Measurements from ENCODE around the gene WSCD1. TPM values are rescaled to one million over a fixed set of nuclear protein-coding genes. Genes with fewer than 3 reads are reported as not detected.

The WSCD1 gene
- total and polyA plus RNA-seq, 8 donors, result 2.9 to 6.7 (median 4.4) TPM

DNA sequence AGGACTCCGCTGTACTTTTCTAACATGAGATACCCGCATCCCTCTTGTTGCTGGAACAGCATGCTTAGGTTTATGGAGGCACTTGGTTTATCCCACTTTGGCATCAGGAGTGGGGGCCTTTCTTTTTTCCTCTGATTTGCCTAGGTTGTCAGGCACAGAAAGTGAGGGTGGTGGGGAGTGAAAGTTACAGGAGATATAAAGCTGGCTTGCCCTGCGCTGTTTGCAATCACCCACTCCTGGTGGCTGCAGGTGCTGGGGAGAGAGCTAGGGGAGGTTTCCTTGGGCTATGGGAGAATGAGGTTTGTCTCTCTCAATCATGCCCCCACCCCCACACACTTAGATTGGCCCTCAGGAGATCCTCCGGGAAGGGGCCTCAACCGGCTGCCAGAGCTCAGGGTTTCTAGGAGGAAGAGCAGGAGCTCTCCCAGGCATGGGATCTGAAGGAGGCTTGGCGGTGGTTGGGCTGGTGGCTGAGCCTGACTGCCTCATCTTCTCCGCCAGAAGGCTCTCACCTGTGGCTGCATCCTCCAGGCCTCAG lies 1.4 kb downstream of the WSCD1 start:
- Histone ChIP-seq H3K27me3 (peaks cover 6 to 83% of the 10 kb centered on the region in 2 donors), H3K36me3 (no peaks in the 10 kb centered on the region), H3K27ac (no peak overlapping the region), H3K9me3 (no peaks in the 10 kb centered on the region), H3K4me1 (peaks cover 0 to 7% of the 10 kb centered on the region in 2 donors), H3K4me3 (no peak overlapping the region)
- intact Hi-C loops (cut with DNase I), result no loop called here
- TF ChIP-seq CTCF (IDR thresholded peaks at IDR 0.05), result no peak
- DNase-seq (no peak), ATAC-seq (no peak)

DNA sequence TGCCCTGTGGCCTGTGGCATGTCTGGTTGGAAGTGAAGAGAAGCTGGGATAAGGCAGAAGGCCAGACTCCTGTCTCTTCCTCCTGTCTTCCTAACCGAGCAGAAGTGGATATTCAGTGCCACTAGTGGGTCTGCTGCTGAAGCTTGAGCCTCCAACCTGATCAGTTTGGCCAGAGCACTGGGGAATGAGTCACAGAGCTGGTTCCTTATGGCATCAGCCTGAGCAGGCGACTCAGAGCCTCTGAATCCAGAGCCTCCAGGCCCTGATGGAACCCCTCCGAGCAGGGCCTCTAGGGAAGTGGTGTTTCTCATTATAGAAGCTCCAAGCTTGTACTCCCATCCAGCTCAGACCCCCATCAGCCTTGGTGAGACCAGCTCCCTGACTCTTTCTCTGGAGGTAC lies 2.0 kb downstream of the WSCD1 start:
- DNase-seq (no peak), ATAC-seq (no peak)
- no peaks in the 10 kb centered on the region for H3K36me3 ChIP-seq
- peaks cover 0 to 7% of the 10 kb centered on the region in 2 donors for H3K4me1 ChIP-seq
- no peak for TF ChIP-seq CTCF (IDR thresholded peaks at IDR 0.05)
- H3K9me3 ChIP-seq, result no peaks in the 10 kb centered on the region
- H3K4me3 ChIP-seq, result no peak overlapping the region
- no peak overlapping the region for H3K27ac ChIP-seq
- H3K27me3 ChIP-seq, result peaks cover 6 to 77% of the 10 kb centered on the region in 2 donors
- intact Hi-C loops (cut with DNase I), result no loop called here

- peaks cover 0 to 7% of the 10 kb centered on the region in 2 donors for H3K4me1 ChIP-seq
- H3K4me3 ChIP-seq, result no peak overlapping the region
- no peak overlapping the region for H3K27ac ChIP-seq
- no peak for DNase-seq
- H3K27me3 ChIP-seq, result peaks cover 6 to 72% of the 10 kb centered on the region in 2 donors
- H3K36me3 ChIP-seq, result no peaks in the 10 kb centered on the region
- intact Hi-C loops (cut with DNase I), result no loop called here
- TF ChIP-seq CTCF (IDR thresholded peaks at IDR 0.05), result no peak
- H3K9me3 ChIP-seq, result no peaks in the 10 kb centered on the region
- ATAC-seq, result no peak
These were observed 2.4 kb downstream of the WSCD1 start for GRCh38 chr17:6072611-6073010.

- ATAC-seq (no peak), DNase-seq (no peak)
- Histone ChIP-seq H3K36me3 (no peaks in the 10 kb centered on the region), H3K9me3 (no peaks in the 10 kb centered on the region), H3K27ac (no peak overlapping the region), H3K4me1 (peaks cover 0 to 7% of the 10 kb centered on the region in 2 donors), H3K27me3 (peaks cover 6 to 62% of the 10 kb centered on the region in 2 donors), H3K4me3 (no peak overlapping the region)
- no peak for TF ChIP-seq CTCF (IDR thresholded peaks at IDR 0.05)
- intact Hi-C loops (cut with DNase I), result no loop called here
These were observed 3.4 kb downstream of the WSCD1 start for GRCh38 chr17:6073620-6074019.

DNA sequence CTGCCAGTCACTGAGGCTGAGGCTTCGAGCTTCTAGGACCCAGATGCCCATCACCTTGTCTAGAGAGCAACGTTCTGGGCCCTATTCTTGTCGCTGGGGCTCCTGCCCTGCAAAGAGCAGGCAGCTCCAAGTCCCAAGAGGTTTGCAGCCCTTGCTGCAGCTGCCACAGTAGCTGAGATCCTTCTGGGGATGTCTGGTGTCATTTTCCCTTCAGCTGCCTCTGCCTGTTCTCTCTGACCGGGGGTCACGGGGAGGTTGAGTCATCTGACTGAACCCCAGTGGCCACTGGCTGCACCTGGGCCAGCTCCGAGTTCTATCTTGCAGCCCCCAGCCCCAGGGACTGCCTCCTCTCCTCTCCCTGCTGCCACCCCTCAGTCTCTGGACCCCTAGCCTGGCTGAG lies 4.9 kb downstream of the WSCD1 start:
- no peak for TF ChIP-seq CTCF (IDR thresholded peaks at IDR 0.05)
- no peak for ATAC-seq
- Histone ChIP-seq H3K27me3 (peaks cover 6 to 48% of the 10 kb centered on the region in 2 donors), H3K36me3 (no peaks in the 10 kb centered on the region), H3K27ac (no peak overlapping the region), H3K9me3 (no peaks in the 10 kb centered on the region), H3K4me3 (no peak overlapping the region), H3K4me1 (peaks cover 0 to 7% of the 10 kb centered on the region in 2 donors)
- no peak for DNase-seq
- intact Hi-C loops (cut with DNase I), result no loop called here
